HEK293 (cell line): Measurements from ENCODE around the gene NTRK3.

Experiments used
- CTCF ChIA-PET: fragments of 350-600 bp; formaldehyde crosslinking; extraction: SDS; loops from one replicate; lab custom pipeline; 2021; ENCODE audit warnings: antibody characterized with exemption; lab: Yijun Ruan, JAX
- POLR2A ChIA-PET: fragments of 300-600 bp; formaldehyde crosslinking; extraction: SDS; loops from one replicate; lab custom pipeline; 2020; ENCODE audit warnings: antibody characterized with exemption, inconsistent platforms; lab: Yijun Ruan, JAX
- H3K27ac ChIP-seq: fragments of 200-500 bp; sonication (Bioruptor generic); 2 replicates; pipeline ENCODE4 v1.5.1; 2014; ENCODE audit warnings: low read depth, low read length, control low read depth, inconsistent platforms; ENCODE audit errors: extremely low read depth
- H3K36me3 ChIP-seq, 2 experiments: fragments of 200-500 bp in 1 of 2; sonication (Bioruptor generic) in 1 of 2; 1 replicate in 1 of 2; 2 replicates in 1 of 2; pipeline ENCODE4 v1.5.1; 2014 to 2017; ENCODE audit warnings: inconsistent platforms in 2 of 2, low read length in 2 of 2; ENCODE audit not compliant: control insufficient read depth in 2 of 2, insufficient read depth in 1 of 2
- H3K4me1 ChIP-seq: fragments of 200-500 bp; sonication (Bioruptor generic); 2 replicates; pipeline ENCODE4 v1.5.1; 2014; ENCODE audit warnings: mild to moderate bottlenecking, low read length, inconsistent platforms; ENCODE audit not compliant: control insufficient read depth, insufficient read depth
- H3K4me3 ChIP-seq: 2 replicates; pipeline ENCODE4 v1.5.1; 2011; ENCODE audit warnings: low read depth, mild to moderate bottlenecking, control low read depth, low read length, moderate library complexity
- H3K9me3 ChIP-seq: fragments of 200-500 bp; sonication (Bioruptor generic); 2 replicates; pipeline ENCODE4 v1.5.1; 2014; ENCODE audit warnings: low read depth, low read length, inconsistent platforms; ENCODE audit not compliant: control insufficient read depth, insufficient read depth
- ATF2 ChIP-seq: fragments of 450-650 bp; formaldehyde crosslinking; IDR thresholded peaks from 2 replicates; pipeline ENCODE4 v1.5.1; 2016; ENCODE audit warnings: missing biosample characterization, missing genetic modification characterization, low read depth
- GLI4 ChIP-seq: fragments of 450-650 bp; formaldehyde crosslinking; IDR thresholded peaks from 2 replicates; pipeline ENCODE4 v1.5.1; 2016; ENCODE audit warnings: missing biosample characterization, missing genetic modification characterization
- GLIS2 ChIP-seq: fragments of 450-650 bp; formaldehyde crosslinking; IDR thresholded peaks from 2 replicates; pipeline ENCODE4 v1.5.1; 2016; ENCODE audit warnings: missing biosample characterization, missing genetic modification characterization
- IKZF3 ChIP-seq: fragments of 450-650 bp; IDR thresholded peaks from 2 replicates; pipeline ENCODE4 v1.5.0; 2018; ENCODE audit warnings: missing biosample characterization, mild to moderate bottlenecking, missing genetic modification characterization, moderate library complexity
- KLF16 ChIP-seq: fragments of 450-650 bp; formaldehyde crosslinking; IDR thresholded peaks from 2 replicates; pipeline ENCODE4 v1.5.1; 2017; ENCODE audit warnings: missing biosample characterization, missing genetic modification characterization
- PRDM1 ChIP-seq: fragments of 450-650 bp; formaldehyde crosslinking; IDR thresholded peaks from 2 replicates; pipeline ENCODE4; 2016; ENCODE audit warnings: missing biosample characterization, missing genetic modification characterization
- REPIN1 ChIP-seq: fragments of 450-650 bp; formaldehyde crosslinking; IDR thresholded peaks from 2 replicates; pipeline ENCODE4 v1.5.1; 2017; ENCODE audit warnings: missing biosample characterization, missing genetic modification characterization, low read depth
- SP3 ChIP-seq: fragments of 450-650 bp; formaldehyde crosslinking; IDR thresholded peaks from 2 replicates; pipeline ENCODE4 v1.5.1; 2016; ENCODE audit warnings: missing biosample characterization, missing genetic modification characterization
- TRIM28 ChIP-seq: IDR thresholded peaks from 2 replicates; pipeline ENCODE4 v1.6.1; 2011; ENCODE audit warnings: low read length, control low read depth, borderline replicate concordance
- YY1 ChIP-seq: fragments of 450-650 bp; formaldehyde crosslinking; IDR thresholded peaks from 2 replicates; pipeline ENCODE4 v1.5.1; 2018; ENCODE audit warnings: missing biosample characterization, missing genetic modification characterization
- ZBTB17 ChIP-seq: fragments of 450-650 bp; formaldehyde crosslinking; IDR thresholded peaks from 2 replicates; pipeline ENCODE4 v1.5.1; 2016; ENCODE audit warnings: missing biosample characterization, missing genetic modification characterization
- ZFP37 ChIP-seq: fragments of 450-650 bp; formaldehyde crosslinking; IDR thresholded peaks from 2 replicates; pipeline ENCODE4 v1.5.1; 2016; ENCODE audit warnings: missing biosample characterization, missing genetic modification characterization
- ZFP69B ChIP-seq: fragments of 450-650 bp; formaldehyde crosslinking; IDR thresholded peaks from 2 replicates; pipeline ENCODE4 v1.5.1; 2016; ENCODE audit warnings: missing biosample characterization, missing genetic modification characterization
- ZNF133 ChIP-seq: fragments of 450-650 bp; formaldehyde crosslinking; IDR thresholded peaks from 2 replicates; pipeline ENCODE4 v1.5.1; 2016; ENCODE audit warnings: missing biosample characterization, missing genetic modification characterization
- ZNF169 ChIP-seq: fragments of 450-650 bp; formaldehyde crosslinking; IDR thresholded peaks from 2 replicates; pipeline ENCODE4 v1.5.1; 2016; ENCODE audit warnings: missing biosample characterization, missing genetic modification characterization
- ZNF2 ChIP-seq: fragments of 450-650 bp; formaldehyde crosslinking; IDR thresholded peaks from 2 replicates; pipeline ENCODE4 v1.5.1; 2016; ENCODE audit warnings: missing biosample characterization, missing genetic modification characterization
- ZNF202 ChIP-seq: fragments of 450-650 bp; formaldehyde crosslinking; IDR thresholded peaks from 2 replicates; pipeline ENCODE4 v1.5.1; 2016; ENCODE audit warnings: missing biosample characterization, missing genetic modification characterization, borderline replicate concordance
- ZNF292 ChIP-seq: fragments of 450-650 bp; formaldehyde crosslinking; IDR thresholded peaks from 2 replicates; pipeline ENCODE4 v1.5.1; 2016; ENCODE audit warnings: low read depth, missing biosample characterization, missing genetic modification characterization, borderline replicate concordance
- ZNF335 ChIP-seq: fragments of 450-650 bp; formaldehyde crosslinking; conservative IDR thresholded peaks from 2 replicates; pipeline ENCODE4 v1.5.1; 2016; ENCODE audit warnings: missing biosample characterization, missing genetic modification characterization
- ZNF398 ChIP-seq: fragments of 450-650 bp; formaldehyde crosslinking; IDR thresholded peaks from 2 replicates; pipeline ENCODE4 v1.5.1; 2017; ENCODE audit warnings: missing biosample characterization, missing genetic modification characterization
- ZNF555 ChIP-seq: fragments of 450-650 bp; formaldehyde crosslinking; conservative IDR thresholded peaks from 2 replicates; pipeline ENCODE4 v1.5.1; 2017; ENCODE audit warnings: missing biosample characterization, mild to moderate bottlenecking, missing genetic modification characterization, inconsistent platforms
- ZNF560 ChIP-seq: fragments of 450-650 bp; formaldehyde crosslinking; IDR thresholded peaks from 2 replicates; pipeline ENCODE4 v1.5.1; 2017; ENCODE audit warnings: missing biosample characterization, missing genetic modification characterization, borderline replicate concordance
- ZNF585B ChIP-seq: fragments of 450-650 bp; formaldehyde crosslinking; IDR thresholded peaks from 2 replicates; pipeline ENCODE4 v1.5.1; 2016; ENCODE audit warnings: missing biosample characterization, missing genetic modification characterization
- ZNF610 ChIP-seq: fragments of 450-650 bp; formaldehyde crosslinking; IDR thresholded peaks from 2 replicates; pipeline ENCODE4 v1.5.1; 2016; ENCODE audit warnings: missing biosample characterization, missing genetic modification characterization, borderline replicate concordance
- ZNF623 ChIP-seq: fragments of 450-650 bp; formaldehyde crosslinking; IDR thresholded peaks from 2 replicates; pipeline ENCODE4 v1.5.1; 2016; ENCODE audit warnings: missing biosample characterization, missing genetic modification characterization
- ZNF747 ChIP-seq: fragments of 450-650 bp; formaldehyde crosslinking; IDR thresholded peaks from 2 replicates; pipeline ENCODE4 v1.5.1; 2016; ENCODE audit warnings: missing biosample characterization, missing genetic modification characterization
- ZNF791 ChIP-seq: fragments of 450-650 bp; formaldehyde crosslinking; IDR thresholded peaks from 2 replicates; pipeline ENCODE4 v1.5.1; 2016; ENCODE audit warnings: missing biosample characterization, missing genetic modification characterization
- TF ChIP-seq, protein P1 (sequence below): fragments of 450-650 bp; formaldehyde crosslinking; optimal IDR thresholded peaks from 2 replicates; pipeline ENCODE3; 2016; ENCODE audit warnings: missing biosample characterization, mild to moderate bottlenecking, missing genetic modification characterization
- TF ChIP-seq, protein P2 (sequence below): fragments of 450-650 bp; formaldehyde crosslinking; IDR thresholded peaks from 2 replicates; pipeline ENCODE4 v1.5.1; 2016; ENCODE audit warnings: missing biosample characterization, missing genetic modification characterization
- TF ChIP-seq, protein P3 (sequence below): fragments of 450-650 bp; formaldehyde crosslinking; IDR thresholded peaks from 2 replicates; pipeline ENCODE4 v1.5.1; 2016; ENCODE audit warnings: missing biosample characterization, missing genetic modification characterization

Gene NTRK3

DNA sequence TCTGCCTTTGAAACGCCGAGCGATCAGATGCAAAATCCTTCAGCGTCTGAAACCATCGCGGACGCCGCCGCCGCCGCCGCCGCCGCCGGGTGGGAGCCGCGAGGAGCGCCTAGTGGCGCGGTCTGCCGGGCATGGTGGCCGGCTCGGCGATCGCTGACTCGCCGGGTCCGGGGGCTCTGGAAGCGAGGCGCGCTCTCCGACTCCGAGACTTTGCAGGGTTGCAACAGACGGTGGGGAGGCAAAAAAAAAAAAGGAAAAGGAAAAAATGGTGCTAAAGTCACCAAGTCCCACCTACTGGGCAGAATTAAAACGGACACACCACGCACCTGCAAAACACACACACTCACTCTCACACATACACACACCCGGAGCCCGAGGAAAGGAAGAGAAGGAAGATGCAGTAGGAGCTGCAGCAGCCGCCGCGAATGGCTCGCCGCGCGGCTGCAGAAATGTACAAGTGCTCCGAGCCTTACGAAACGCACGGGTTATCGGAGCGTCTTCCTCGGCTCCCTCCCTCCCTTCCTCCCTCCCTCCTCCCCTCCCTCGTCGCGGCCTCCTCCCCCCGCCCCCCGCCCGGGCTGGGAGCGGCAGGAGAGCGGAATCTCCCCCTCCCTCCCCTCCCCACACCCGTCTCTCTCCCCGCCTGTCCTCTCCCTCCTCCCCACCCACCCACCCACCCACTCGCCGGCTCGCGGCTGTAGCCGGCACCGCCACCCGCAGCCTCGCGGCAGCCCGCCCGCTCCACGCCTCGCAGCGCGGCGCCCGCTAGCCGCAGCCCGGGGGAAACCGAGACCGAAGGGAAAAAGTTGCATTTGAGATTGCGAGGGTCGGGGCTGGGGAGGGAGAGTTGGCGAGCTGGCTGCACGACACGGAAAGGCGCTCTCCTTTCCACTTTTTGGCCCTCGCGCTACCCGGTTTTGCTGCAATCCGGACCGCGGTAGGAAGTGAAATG is at the start of gene NTRK3:
Gene NTRK3, minus strand, starts transcription at position 461 of the 952 bp plus-strand sequence. CDS start 586 bp downstream, outside the sequence.
- H3K36me3 ChIP-seq = no peaks in the 10 kb centered on the region
- peak within 1 kb of the TSS; percentile 44 for H3K4me3 ChIP-seq
- no peaks in the 10 kb centered on the region for H3K9me3 ChIP-seq
- no peaks in the 10 kb centered on the region; the same call in 1 of the 2 replicates for H3K4me1 ChIP-seq
- H3K27ac ChIP-seq = peak within 1 kb of the TSS; percentile 37; the same call in 1 of the 2 replicates
- ChIA-PET POLR2A (interaction anchor here (0.7 kb wide), 1 partner anchor 8 kb away, joined by 3 read pairs; no protein-coding TSS in a partner anchor), CTCF (interaction anchor here (0.6 to 1.7 kb wide), 5 partner anchors 10 to 193 kb away, joined by 3 to 8 read pairs (median 5); no protein-coding TSS in a partner anchor)
- TF ChIP-seq ZNF555 (tag by site-specific recombination) = no peak
- peak; percentile 87 for TF ChIP-seq ZNF335
- no peak for TF ChIP-seq YY1 (tag by site-specific recombination)
- TF ChIP-seq ATF2 (tag by site-specific recombination) = no peak
- TF ChIP-seq PRDM1 = peak; percentile 38; the same call in 1 of the 2 replicates
- peak; percentile 50; the same call in 1 of the 2 replicates for TF ChIP-seq ZNF398 (tag by site-specific recombination)
- TF ChIP-seq, protein P1, sequence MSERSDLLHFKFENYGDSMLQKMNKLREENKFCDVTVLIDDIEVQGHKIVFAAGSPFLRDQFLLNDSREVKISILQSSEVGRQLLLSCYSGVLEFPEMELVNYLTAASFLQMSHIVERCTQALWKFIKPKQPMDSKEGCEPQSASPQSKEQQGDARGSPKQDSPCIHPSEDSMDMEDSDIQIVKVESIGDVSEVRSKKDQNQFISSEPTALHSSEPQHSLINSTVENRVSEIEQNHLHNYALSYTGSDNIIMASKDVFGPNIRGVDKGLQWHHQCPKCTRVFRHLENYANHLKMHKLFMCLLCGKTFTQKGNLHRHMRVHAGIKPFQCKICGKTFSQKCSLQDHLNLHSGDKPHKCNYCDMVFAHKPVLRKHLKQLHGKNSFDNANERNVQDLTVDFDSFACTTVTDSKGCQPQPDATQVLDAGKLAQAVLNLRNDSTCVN (tag by site-specific recombination) = peak; percentile 26
- 0 out of 2 replicates have a peak, but pooled peaks have one; percentile 49 for TF ChIP-seq ZNF133 (tag by site-specific recombination)
- no peak for TF ChIP-seq ZNF623 (tag by site-specific recombination)
- TF ChIP-seq ZNF169 (tag by site-specific recombination) = no peak
- TF ChIP-seq ZNF610 (tag by site-specific recombination) = no peak
- TF ChIP-seq ZNF560 = no peak
- no peak for TF ChIP-seq ZNF747 (tag by site-specific recombination)
- TF ChIP-seq ZFP69B = peak; percentile 31; the same call in 1 of the 2 replicates
- TF ChIP-seq SP3 (tag by site-specific recombination) = peak; percentile 34; the same call in 1 of the 2 replicates
- no peak; the same call in 1 of the 2 replicates for TF ChIP-seq KLF16 (tag by site-specific recombination)
- TF ChIP-seq ZFP37 (tag by site-specific recombination) = no peak
- no peak for TF ChIP-seq REPIN1 (tag by site-specific recombination)
- no peak for TF ChIP-seq ZNF2 (tag by site-specific recombination)
- TF ChIP-seq ZNF202 (tag by site-specific recombination) = no peak
- TF ChIP-seq ZNF791 (tag by site-specific recombination) = 0 out of 2 replicates have a peak, but pooled peaks have one; percentile 15
- TF ChIP-seq IKZF3 (tag by site-specific recombination) = no peak
- TF ChIP-seq TRIM28 = no peak
- TF ChIP-seq, protein P2, sequence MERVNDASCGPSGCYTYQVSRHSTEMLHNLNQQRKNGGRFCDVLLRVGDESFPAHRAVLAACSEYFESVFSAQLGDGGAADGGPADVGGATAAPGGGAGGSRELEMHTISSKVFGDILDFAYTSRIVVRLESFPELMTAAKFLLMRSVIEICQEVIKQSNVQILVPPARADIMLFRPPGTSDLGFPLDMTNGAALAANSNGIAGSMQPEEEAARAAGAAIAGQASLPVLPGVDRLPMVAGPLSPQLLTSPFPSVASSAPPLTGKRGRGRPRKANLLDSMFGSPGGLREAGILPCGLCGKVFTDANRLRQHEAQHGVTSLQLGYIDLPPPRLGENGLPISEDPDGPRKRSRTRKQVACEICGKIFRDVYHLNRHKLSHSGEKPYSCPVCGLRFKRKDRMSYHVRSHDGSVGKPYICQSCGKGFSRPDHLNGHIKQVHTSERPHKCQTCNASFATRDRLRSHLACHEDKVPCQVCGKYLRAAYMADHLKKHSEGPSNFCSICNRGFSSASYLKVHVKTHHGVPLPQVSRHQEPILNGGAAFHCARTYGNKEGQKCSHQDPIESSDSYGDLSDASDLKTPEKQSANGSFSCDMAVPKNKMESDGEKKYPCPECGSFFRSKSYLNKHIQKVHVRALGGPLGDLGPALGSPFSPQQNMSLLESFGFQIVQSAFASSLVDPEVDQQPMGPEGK (tag by site-specific recombination) = peak; percentile 39
- TF ChIP-seq GLI4 = 0 out of 2 replicates have a peak, but pooled peaks have one; percentile 25
- TF ChIP-seq, protein P3, sequence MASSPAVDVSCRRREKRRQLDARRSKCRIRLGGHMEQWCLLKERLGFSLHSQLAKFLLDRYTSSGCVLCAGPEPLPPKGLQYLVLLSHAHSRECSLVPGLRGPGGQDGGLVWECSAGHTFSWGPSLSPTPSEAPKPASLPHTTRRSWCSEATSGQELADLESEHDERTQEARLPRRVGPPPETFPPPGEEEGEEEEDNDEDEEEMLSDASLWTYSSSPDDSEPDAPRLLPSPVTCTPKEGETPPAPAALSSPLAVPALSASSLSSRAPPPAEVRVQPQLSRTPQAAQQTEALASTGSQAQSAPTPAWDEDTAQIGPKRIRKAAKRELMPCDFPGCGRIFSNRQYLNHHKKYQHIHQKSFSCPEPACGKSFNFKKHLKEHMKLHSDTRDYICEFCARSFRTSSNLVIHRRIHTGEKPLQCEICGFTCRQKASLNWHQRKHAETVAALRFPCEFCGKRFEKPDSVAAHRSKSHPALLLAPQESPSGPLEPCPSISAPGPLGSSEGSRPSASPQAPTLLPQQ (tag by site-specific recombination) = peak; percentile 71
- no peak for TF ChIP-seq ZNF292 (tag by site-specific recombination)
- TF ChIP-seq ZBTB17 (tag by site-specific recombination) = peak; percentile 93
- TF ChIP-seq GLIS2 (tag by site-specific recombination) = no peak
- no peak for TF ChIP-seq ZNF585B (tag by site-specific recombination)
